ENCODE results near the gene TTLL11.

- TF ChIP-seq CTCF (IDR thresholded peaks at IDR 0.05; ENCODE audit: low read depth, low read length, poor library complexity, severe bottlenecking) = no peak
- no peak for TF ChIP-seq EZH2phosphoT487 (IDR thresholded peaks at IDR 0.05; ENCODE audit: borderline replicate concordance, low read length)
These were observed 197.8 kb downstream of the TTLL11 start for GRCh38 chr9:121895358-121895757.

Data from DOHH2 (cell line).